Measurements from ENCODE around the gene DCC.

The DCC gene

DNA sequence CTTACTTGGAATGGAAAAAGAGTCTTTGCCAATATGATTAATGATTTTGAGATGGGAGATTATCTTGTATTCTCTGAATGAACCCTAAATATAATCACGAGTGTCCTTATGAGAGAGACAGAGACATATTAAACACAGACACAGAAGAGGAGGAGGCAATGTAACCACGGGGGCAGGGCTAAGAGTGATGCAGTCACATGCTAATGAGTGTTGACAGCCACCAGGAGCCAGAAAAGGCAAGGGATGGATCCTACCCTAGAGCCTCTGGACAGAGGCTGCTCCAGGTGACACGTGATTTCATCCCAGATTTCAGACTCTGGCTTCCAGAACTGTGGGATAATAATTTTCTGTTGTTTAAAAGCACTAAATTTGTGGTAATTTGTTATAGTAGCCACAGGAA is 1204.9 kb downstream of the DCC start:
- H3K36me3 ChIP-seq (ENCODE audit: control insufficient read depth, insufficient read depth, low read length) = no peaks in the 10 kb centered on the region
- no peaks in the 10 kb centered on the region for H3K4me1 ChIP-seq (ENCODE audit: control insufficient read depth, insufficient read depth, low read length, poor library complexity, severe bottlenecking)
- H3K9me3 ChIP-seq (ENCODE audit: control insufficient read depth, low read length) = no peaks in the 10 kb centered on the region
- DNase-seq = no peak
- H3K27ac ChIP-seq (ENCODE audit: insufficient read depth, low read length, poor library complexity, severe bottlenecking) = no peak overlapping the region
- H3K27me3 ChIP-seq (replicated peaks; ENCODE audit: control insufficient read depth, insufficient read depth, low read length, poor library complexity, severe bottlenecking) = no peaks in the 10 kb centered on the region
- no peak overlapping the region for H3K4me3 ChIP-seq (ENCODE audit: insufficient read depth, low read depth, low read length, poor library complexity, severe bottlenecking)

DNA sequence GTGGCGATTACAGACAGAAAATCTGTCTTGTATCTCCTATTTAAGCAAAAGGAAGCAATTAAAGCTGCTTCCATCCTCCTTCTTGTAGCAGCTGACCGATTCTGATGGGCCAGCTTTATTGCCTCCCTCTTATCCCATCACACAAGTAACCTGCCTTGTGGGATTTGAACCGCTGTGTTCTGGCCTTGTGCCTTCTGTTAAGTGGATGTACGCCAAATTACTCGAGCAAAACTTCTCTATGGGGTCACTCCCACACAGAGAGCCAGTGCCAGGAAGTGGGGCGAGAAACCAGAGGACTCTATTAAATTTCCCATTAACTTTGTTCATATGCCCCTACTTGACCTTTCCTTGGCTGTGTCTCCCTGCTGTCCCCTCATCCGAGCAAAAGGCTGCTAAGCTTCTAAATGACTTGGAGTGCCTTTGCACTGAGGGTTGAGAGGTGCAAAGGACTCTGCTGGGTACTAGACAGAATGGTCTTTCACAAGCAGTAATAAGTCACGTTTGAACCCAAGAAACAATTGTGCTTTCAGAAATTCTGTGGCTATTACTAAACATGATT is 1212.0 kb downstream of the DCC start:
- no peak overlapping the region for H3K27ac ChIP-seq (ENCODE audit: insufficient read depth, low read length, poor library complexity, severe bottlenecking)
- no peaks in the 10 kb centered on the region for H3K9me3 ChIP-seq (ENCODE audit: control insufficient read depth, low read length)
- no peak overlapping the region for H3K4me3 ChIP-seq (ENCODE audit: insufficient read depth, low read depth, low read length, poor library complexity, severe bottlenecking)
- DNase-seq = no peak
- H3K27me3 ChIP-seq (replicated peaks; ENCODE audit: control insufficient read depth, insufficient read depth, low read length, poor library complexity, severe bottlenecking) = no peaks in the 10 kb centered on the region
- H3K36me3 ChIP-seq (ENCODE audit: control insufficient read depth, insufficient read depth, low read length) = no peaks in the 10 kb centered on the region
- no peaks in the 10 kb centered on the region for H3K4me1 ChIP-seq (ENCODE audit: control insufficient read depth, insufficient read depth, low read length, poor library complexity, severe bottlenecking)

DNA sequence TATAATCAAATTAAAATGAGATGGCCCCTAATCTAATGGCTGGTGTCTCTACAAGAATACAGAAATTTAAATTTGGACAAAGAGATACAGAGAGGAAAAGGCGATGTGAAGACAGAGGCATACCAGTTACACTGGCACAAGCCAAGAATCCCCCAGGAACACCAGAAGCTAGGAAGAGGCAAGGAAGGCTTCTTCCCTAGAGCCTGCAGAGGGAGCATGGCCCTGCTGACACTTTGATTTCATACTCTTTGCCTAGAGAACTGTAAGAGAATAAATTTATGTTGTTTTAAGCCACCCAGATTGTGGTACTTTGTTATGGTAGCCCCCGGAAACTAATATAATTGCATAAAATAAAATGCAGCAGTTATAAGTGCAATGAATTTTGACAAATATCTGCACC is 1213.0 kb downstream of the DCC start:
- H3K4me1 ChIP-seq (ENCODE audit: control insufficient read depth, insufficient read depth, low read length, poor library complexity, severe bottlenecking) = no peaks in the 10 kb centered on the region
- no peak for DNase-seq
- H3K27me3 ChIP-seq (replicated peaks; ENCODE audit: control insufficient read depth, insufficient read depth, low read length, poor library complexity, severe bottlenecking) = no peaks in the 10 kb centered on the region
- no peak overlapping the region for H3K27ac ChIP-seq (ENCODE audit: insufficient read depth, low read length, poor library complexity, severe bottlenecking)
- no peaks in the 10 kb centered on the region for H3K9me3 ChIP-seq (ENCODE audit: control insufficient read depth, low read length)
- no peak overlapping the region for H3K4me3 ChIP-seq (ENCODE audit: insufficient read depth, low read depth, low read length, poor library complexity, severe bottlenecking)
- no peaks in the 10 kb centered on the region for H3K36me3 ChIP-seq (ENCODE audit: control insufficient read depth, insufficient read depth, low read length)

DNA sequence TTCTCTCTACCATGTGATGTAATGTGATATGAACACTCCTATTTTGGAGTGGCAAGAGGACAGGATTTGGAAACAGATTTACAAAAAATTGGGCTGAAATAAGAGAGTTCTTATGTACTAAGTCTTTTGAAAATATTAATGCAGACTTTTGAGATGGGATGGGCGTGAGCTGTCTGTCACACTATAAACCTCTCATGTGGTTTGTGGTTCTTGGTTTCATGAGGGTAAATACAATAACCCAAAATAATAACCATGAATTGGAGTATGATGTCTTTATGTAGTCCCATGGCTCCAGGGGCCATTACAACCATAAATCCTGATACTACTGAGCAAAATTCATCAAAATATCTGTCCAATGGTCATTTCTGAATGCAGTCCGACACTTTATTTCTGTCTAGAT is 1216.5 kb downstream of the DCC start:
- H3K9me3 ChIP-seq (ENCODE audit: control insufficient read depth, low read length) = no peaks in the 10 kb centered on the region
- no peak overlapping the region for H3K27ac ChIP-seq (ENCODE audit: insufficient read depth, low read length, poor library complexity, severe bottlenecking)
- no peaks in the 10 kb centered on the region for H3K27me3 ChIP-seq (replicated peaks; ENCODE audit: control insufficient read depth, insufficient read depth, low read length, poor library complexity, severe bottlenecking)
- DNase-seq = no peak
- H3K36me3 ChIP-seq (ENCODE audit: control insufficient read depth, insufficient read depth, low read length) = no peaks in the 10 kb centered on the region
- no peak overlapping the region for H3K4me3 ChIP-seq (ENCODE audit: insufficient read depth, low read depth, low read length, poor library complexity, severe bottlenecking)
- H3K4me1 ChIP-seq (ENCODE audit: control insufficient read depth, insufficient read depth, low read length, poor library complexity, severe bottlenecking) = no peaks in the 10 kb centered on the region

DNA sequence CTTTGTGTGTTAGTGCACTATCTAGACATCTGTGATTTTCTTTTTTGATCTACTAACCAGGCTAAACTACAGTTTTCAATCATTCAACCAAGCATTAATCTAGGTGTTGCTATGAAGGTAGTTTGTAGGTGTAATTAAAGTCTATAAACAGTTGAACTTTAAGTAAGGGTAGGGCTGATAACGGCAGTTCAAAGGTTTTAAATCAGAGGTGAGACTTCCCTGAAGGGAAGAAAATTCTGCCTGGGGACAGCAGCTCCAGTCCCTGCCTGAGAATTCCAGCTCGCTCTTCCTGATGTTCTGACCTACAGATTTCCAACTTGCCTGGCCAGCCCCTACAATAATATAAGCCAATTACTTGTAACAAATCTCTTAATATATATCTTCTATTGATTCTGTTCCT is 1220.5 kb downstream of the DCC start:
- no peaks in the 10 kb centered on the region for H3K27me3 ChIP-seq (replicated peaks; ENCODE audit: control insufficient read depth, insufficient read depth, low read length, poor library complexity, severe bottlenecking)
- H3K36me3 ChIP-seq (ENCODE audit: control insufficient read depth, insufficient read depth, low read length) = no peaks in the 10 kb centered on the region
- no peaks in the 10 kb centered on the region for H3K4me1 ChIP-seq (ENCODE audit: control insufficient read depth, insufficient read depth, low read length, poor library complexity, severe bottlenecking)
- DNase-seq = no peak
- H3K27ac ChIP-seq (ENCODE audit: insufficient read depth, low read length, poor library complexity, severe bottlenecking) = no peak overlapping the region
- H3K9me3 ChIP-seq (ENCODE audit: control insufficient read depth, low read length) = no peaks in the 10 kb centered on the region
- no peak overlapping the region for H3K4me3 ChIP-seq (ENCODE audit: insufficient read depth, low read depth, low read length, poor library complexity, severe bottlenecking)

DNA sequence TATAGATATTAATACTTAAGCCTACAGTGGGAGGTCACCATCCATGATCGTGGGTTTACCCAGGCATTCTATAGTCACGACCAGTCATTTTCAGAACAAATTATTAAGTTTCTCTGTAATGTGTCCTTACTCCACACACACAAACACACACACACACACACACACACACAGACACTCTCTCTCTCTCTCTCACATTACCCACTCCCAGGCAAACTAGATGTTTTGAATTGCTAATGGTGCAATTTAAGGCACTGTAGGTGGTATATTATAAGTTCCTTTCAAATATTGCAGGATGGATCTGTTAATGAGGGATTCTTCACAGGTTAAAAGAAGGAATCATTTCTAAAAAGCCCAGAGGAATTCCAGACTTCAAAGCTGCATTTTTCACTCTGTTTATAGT is 1226.6 kb downstream of the DCC start:
- Histone ChIP-seq H3K27ac (ENCODE audit: insufficient read depth, low read length, poor library complexity, severe bottlenecking) (no peak overlapping the region), H3K4me1 (ENCODE audit: control insufficient read depth, insufficient read depth, low read length, poor library complexity, severe bottlenecking) (no peaks in the 10 kb centered on the region), H3K9me3 (ENCODE audit: control insufficient read depth, low read length) (no peaks in the 10 kb centered on the region), H3K36me3 (ENCODE audit: control insufficient read depth, insufficient read depth, low read length) (no peaks in the 10 kb centered on the region), H3K27me3 (replicated peaks; ENCODE audit: control insufficient read depth, insufficient read depth, low read length, poor library complexity, severe bottlenecking) (no peaks in the 10 kb centered on the region), H3K4me3 (ENCODE audit: insufficient read depth, low read depth, low read length, poor library complexity, severe bottlenecking) (no peak overlapping the region)
- DNase-seq = no peak

DNA sequence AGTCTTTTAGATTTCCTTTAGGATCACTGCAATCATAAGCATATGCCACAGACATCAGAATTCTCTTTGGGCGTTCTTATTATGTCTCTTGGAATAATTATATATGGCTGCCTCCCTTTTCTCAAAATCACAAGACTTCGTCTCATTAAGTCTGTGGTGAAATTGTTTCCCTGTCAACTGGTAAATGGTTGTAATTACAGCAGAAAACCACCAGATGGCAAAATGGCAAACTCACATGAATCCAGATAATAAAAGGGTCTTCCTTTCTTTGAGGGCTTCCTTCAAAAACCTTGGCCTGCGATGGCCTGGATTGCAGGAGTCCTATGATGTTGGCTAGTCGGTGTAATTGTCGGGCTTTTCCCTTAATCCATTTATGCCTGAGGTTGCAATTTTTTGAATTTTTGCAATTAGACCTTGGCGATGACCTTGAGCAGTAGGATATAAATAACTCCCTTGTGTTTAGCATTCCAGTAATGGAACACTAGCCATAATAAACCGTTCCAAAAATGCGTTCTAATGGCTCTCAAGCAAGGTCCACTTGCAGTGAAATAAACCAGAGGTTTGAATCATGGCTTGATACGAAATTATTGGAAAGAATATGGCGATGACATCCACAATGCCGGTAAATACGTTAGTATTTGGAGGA is 1228.1 kb downstream of the DCC start:
- no peaks in the 10 kb centered on the region for H3K27me3 ChIP-seq (replicated peaks; ENCODE audit: control insufficient read depth, insufficient read depth, low read length, poor library complexity, severe bottlenecking)
- no peak for DNase-seq
- no peaks in the 10 kb centered on the region for H3K4me1 ChIP-seq (ENCODE audit: control insufficient read depth, insufficient read depth, low read length, poor library complexity, severe bottlenecking)
- no peak overlapping the region for H3K27ac ChIP-seq (ENCODE audit: insufficient read depth, low read length, poor library complexity, severe bottlenecking)
- H3K4me3 ChIP-seq (ENCODE audit: insufficient read depth, low read depth, low read length, poor library complexity, severe bottlenecking) = no peak overlapping the region
- H3K9me3 ChIP-seq (ENCODE audit: control insufficient read depth, low read length) = no peaks in the 10 kb centered on the region
- H3K36me3 ChIP-seq (ENCODE audit: control insufficient read depth, insufficient read depth, low read length) = no peaks in the 10 kb centered on the region
